SK-N-SH treated with all-trans-retinoic acid at 6 μM for 48 hours (cell line): ENCODE data around the gene LTBP1.
"Not testable (repeated sequence)": the region's sequence is repeated elsewhere in the genome, so short reads cannot be mapped to it uniquely, and the experiment has no call there.

ENCODE experiments used
- ARNTL ChIP-seq: fragments of 450-650 bp; formaldehyde crosslinking; IDR thresholded peaks from 2 replicates; pipeline ENCODE4 v1.5.0; 2020; ENCODE audit warnings: low read depth, mild to moderate bottlenecking, moderate library complexity, borderline replicate concordance
- BACH2 ChIP-seq: fragments of 250-450 bp; sonication (Bioruptor Pico); IDR thresholded peaks from 2 replicates; pipeline ENCODE4 v1.9.0; 2021; ENCODE audit warnings: mild to moderate bottlenecking, borderline replicate concordance
- CSDC2 ChIP-seq: fragments of 250-450 bp; sonication (Bioruptor Pico); IDR thresholded peaks from 2 replicates; pipeline ENCODE4 v1.5.0; 2020; ENCODE audit warnings: mild to moderate bottlenecking, moderate library complexity
- CSRNP3 ChIP-seq: fragments of 250-450 bp; sonication (Bioruptor Pico); IDR thresholded peaks from 2 replicates; pipeline ENCODE4 v1.5.1; 2021; ENCODE audit warnings: mild to moderate bottlenecking, moderate library complexity
- GLIS3 ChIP-seq: fragments of 250-450 bp; sonication (Bioruptor Pico); IDR thresholded peaks from 2 replicates; pipeline ENCODE4 v1.5.0; 2020; ENCODE audit warnings: mild to moderate bottlenecking, moderate library complexity
- TOX ChIP-seq: fragments of 250-450 bp; sonication (Bioruptor Pico); IDR thresholded peaks from 2 replicates; pipeline ENCODE4 v1.8.0; 2021; ENCODE audit warnings: mild to moderate bottlenecking, moderate library complexity, borderline replicate concordance
- ZC3H10 ChIP-seq: fragments of 250-450 bp; sonication (Bioruptor Pico); IDR thresholded peaks from 2 replicates; pipeline ENCODE4 v1.5.1; 2021; ENCODE audit warnings: mild to moderate bottlenecking, moderate library complexity
- ZFP3 ChIP-seq: fragments of 250-450 bp; sonication (Bioruptor Pico); IDR thresholded peaks from 2 replicates; pipeline ENCODE4 v1.5.0; 2020; ENCODE audit warnings: mild to moderate bottlenecking, moderate library complexity
- ZNF565 ChIP-seq: fragments of 450-650 bp; formaldehyde crosslinking; conservative IDR thresholded peaks from 2 replicates; pipeline ENCODE4 v1.5.0; 2020; ENCODE audit warnings: low read depth, mild to moderate bottlenecking, moderate library complexity
- TF ChIP-seq, protein P1 (sequence below): fragments of 250-450 bp; sonication (Bioruptor Pico); IDR thresholded peaks from 2 replicates; pipeline ENCODE4 v1.8.0; 2020; ENCODE audit warnings: mild to moderate bottlenecking, moderate library complexity, borderline replicate concordance

GRCh38 chr2:33389695-33390094 is 442.9 kb downstream of the LTBP1 start:
- TF ChIP-seq CSRNP3 (CRISPR knock-in tag); GLIS3 (CRISPR knock-in tag); ZC3H10; TOX (CRISPR knock-in tag); BACH2; ARNTL (CRISPR knock-in tag); ZNF565; CSDC2 (CRISPR knock-in tag); ZFP3: not testable (repeated sequence)
- TF ChIP-seq, protein P1, sequence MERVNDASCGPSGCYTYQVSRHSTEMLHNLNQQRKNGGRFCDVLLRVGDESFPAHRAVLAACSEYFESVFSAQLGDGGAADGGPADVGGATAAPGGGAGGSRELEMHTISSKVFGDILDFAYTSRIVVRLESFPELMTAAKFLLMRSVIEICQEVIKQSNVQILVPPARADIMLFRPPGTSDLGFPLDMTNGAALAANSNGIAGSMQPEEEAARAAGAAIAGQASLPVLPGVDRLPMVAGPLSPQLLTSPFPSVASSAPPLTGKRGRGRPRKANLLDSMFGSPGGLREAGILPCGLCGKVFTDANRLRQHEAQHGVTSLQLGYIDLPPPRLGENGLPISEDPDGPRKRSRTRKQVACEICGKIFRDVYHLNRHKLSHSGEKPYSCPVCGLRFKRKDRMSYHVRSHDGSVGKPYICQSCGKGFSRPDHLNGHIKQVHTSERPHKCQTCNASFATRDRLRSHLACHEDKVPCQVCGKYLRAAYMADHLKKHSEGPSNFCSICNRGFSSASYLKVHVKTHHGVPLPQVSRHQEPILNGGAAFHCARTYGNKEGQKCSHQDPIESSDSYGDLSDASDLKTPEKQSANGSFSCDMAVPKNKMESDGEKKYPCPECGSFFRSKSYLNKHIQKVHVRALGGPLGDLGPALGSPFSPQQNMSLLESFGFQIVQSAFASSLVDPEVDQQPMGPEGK (CRISPR knock-in tag) = not testable (repeated sequence)
